EH (cell line): Measurements from ENCODE around the gene CACNA1H.
"Not testable (repeated sequence)": the region's sequence is repeated elsewhere in the genome, so short reads cannot be mapped to it uniquely, and the experiment has no call there.

Source experiments
- DNase-seq: peaks from one replicate; pipeline ENCODE4 v3.0.0-alpha.2; 2015; ENCODE audit warnings: low read depth

CACNA1H gene

DNA sequence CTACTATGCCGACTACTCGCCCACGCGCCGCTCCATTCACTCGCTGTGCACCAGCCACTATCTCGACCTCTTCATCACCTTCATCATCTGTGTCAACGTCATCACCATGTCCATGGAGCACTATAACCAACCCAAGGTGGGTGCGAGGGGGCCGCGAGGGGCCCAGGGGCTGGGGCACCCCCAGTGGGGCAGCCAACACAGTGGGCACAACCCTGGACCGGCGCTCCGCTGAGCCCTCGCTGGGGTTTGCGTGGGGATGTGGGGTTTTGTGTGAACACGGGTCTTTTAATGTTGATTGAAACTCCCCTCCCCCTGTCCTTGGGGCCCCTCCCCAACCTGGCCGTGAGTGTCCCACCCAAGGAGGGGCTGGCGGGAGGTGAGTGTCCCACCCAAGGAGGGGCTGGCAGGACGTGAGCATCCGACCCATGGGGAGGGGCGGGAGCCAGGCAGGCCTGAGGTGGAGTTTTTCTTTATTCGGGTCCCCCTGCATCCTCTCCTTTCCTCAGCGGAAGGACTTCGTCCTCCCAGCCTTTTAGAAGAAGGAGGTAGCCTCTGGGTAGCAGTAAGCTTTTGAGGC, 61.0 kb downstream of the CACNA1H start:
- no peak for DNase-seq

GRCh38 chr16:1214719-1215118, 61.8 kb downstream of the CACNA1H start:
- DNase-seq: no peak

DNA sequence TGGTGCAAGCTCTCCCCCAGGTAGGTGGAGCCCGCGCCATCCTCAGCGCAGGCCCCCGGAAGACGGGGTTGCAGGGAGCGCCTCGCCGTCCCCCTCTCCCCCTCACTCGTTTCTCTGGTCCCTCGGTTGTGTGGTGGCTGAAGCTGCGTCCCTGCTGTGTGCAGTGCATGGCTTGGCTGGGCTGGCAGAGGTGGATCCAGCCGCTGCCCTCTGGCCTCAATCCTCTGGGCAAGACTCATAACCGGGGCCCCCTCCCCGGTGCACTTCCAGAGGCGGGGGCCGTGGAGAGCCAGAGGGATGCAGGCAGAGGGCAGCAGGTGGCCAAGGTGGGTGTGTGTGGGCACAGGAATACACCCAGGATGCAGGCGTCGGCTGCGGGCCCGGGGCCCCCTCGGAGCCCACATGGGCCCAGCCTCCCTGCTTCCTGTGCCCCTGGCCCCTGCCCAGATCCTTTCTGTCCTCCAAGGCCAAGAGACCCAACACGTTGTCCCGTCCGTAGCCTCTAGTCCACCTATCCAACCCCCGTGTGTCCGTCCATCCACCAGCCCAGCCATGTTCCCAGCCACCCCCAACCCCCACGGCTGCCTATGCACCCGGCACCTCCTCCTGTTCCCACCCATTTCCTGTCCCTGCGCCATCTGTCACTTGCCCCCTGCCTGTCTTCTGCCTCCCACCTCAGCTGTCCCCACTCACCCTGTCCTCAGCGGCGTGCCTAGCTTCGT, 62.8 kb downstream of the CACNA1H start:
- no peak for DNase-seq

DNA sequence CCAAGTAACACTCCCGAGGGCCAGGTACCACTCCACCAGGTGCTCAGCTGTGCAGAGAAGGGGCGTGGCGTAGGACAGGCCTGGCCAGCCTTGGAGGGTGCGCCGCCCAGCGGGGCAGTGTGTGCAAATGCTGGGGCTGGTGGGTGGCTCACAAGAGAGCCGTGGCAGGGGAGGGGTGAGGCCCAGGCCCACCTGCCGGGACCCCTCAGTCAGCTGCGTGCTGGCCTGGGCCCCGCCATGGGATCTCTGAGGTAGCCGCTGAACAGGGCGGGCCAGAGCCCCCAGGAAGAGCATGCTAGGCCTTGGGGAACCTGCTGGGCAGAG, 63.4 kb downstream of the CACNA1H start:
- DNase-seq: no peak

- DNase-seq: no peak
Measured at GRCh38 chr16:1216681-1217400, 63.9 kb downstream of the CACNA1H start.

DNA sequence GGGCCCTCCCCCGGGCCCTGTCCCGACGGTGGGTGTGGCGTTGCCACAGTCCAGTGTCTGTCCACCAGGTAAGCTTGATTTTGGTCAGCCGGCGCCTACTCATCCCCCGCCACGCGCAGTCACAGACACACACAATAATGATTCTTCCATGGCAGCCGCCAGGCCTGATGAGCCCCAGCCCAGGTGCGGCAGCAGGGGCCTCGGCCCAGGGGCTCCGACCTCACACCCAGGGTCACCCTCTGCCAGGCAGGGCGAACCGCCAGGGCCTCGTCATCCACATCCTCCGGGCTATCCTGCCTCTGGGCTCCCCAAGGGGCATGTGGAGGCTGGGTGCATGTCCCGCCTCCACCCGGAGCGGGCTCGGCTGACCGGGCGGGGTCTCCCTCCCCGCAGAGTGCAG, 64.6 kb downstream of the CACNA1H start:
- DNase-seq: no peak

DNA sequence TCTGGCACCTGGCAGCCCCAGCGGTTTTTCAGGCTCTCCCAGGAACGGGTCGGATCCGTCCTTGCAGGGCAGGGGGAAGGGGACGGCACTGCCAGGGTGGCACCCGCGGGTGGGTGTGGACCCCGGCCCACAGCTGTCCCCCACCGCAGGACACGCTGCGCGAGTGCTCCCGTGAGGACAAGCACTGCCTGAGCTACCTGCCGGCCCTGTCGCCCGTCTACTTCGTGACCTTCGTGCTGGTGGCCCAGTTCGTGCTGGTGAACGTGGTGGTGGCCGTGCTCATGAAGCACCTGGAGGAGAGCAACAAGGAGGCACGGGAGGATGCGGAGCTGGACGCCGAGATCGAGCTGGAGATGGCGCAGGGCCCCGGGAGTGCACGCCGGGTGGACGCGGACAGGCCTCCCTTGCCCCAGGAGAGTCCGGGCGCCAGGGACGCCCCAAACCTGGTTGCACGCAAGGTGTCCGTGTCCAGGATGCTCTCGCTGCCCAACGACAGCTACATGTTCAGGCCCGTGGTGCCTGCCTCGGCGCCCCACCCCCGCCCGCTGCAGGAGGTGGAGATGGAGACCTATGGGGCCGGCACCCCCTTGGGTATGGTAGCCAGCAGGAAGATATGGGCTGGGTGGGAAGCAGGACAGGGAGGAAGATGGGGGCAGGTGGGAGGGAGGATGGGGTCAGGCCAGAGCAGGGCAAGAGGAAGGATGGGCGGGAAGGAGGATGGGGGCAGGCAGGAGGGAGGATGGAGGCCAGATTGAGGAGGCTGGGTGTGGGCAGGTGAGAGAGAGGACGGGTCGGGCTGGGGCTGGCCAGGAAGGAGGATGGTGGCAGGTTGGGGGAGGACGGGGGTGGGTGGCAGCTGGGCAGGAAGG, 65.4 kb downstream of the CACNA1H start:
- no peak for DNase-seq

- DNase-seq: no peak
Measured at GRCh38 chr16:1218930-1219611, 66.2 kb downstream of the CACNA1H start.

- DNase-seq: no peak
Measured at GRCh38 chr16:1220098-1220728, 67.3 kb downstream of the CACNA1H start.

GRCh38 chr16:1220841-1221627, 68.1 kb downstream of the CACNA1H start:
- no peak for DNase-seq

DNA sequence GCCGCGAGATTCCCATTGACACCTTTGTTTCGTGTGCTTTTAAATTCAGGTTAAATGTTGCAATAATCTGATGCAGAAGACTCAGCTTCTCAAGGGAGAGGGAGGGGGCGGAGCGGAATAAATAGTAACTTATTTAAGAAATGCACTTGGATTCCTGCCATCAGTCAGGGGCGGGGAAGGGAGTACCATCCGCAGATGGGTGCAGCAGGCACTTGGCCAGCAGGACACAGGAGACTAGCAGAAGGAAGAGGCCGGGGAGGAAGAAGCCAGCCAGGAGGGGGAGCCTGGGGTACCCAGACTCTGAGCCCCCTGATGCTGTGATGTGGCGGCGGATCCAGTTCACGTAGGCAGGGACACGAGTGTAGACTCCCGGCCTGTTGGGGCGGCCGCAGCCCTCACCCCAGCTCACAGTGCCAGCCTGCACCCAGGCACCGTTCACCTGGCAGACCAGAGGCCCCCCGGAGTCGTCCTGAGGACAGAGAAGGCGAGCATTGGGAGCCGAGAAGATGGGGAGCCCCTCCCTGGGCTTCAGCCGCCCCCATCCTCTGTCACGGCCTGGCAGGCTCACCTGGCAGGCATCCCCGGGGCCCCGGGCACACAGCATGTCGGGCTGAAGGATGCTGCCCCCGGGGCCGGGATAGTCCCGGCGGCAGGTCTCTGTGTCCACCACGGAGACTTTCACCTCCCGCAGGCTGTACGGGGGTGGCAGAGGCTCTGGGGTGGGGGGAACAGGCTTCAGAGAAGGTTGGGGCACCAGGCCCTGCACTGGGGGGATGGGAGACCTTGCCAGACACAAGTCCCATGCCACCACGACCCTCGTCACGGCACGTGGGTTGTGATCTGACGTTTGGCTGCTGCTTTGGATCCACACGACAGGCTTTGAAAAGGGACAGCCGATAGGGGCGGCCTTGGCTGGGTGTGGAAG, 69.0 kb downstream of the CACNA1H start:
- no peak for DNase-seq

DNA sequence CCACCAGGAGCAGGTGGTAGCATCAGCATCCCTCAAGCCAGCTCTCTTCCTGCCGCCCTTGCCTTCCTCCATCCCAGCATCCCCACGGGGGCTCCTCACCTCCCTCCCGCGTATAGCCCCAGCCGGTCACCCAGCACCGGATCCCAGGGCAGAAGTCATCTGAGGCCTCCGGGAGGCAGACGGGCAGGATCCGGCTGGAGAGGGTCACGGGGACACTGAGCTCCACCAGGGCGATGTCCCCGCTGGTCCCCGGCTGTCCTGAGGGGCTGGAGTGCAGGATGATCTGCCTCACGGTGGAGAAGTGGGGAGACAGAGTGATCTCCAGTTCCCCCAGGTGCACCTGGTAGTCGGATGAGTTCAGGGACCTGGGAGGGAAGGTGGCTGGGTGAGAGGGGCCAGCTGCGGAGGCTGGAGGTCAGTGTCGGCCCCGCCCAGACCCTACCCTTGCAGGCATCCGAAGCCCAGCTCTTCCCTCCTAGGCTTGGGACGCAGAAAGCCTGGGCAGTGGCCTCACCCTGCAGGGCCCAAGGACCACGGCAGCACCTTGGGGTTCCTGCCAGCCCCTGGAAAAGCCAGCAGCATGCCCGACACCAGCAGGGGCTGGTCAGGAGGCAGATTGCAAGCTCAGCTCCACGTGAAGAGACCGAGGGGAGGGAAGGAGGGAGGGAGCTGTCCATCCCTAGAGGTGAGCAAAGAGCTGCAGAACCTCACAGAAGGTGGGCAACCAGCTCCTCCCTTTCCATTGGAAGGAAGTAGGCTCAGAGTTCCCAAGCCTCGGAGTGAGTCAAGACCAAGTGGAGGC, 69.8 kb downstream of the CACNA1H start:
- no peak for DNase-seq

GRCh38 chr16:1223355-1224214, 70.7 kb downstream of the CACNA1H start:
- DNase-seq: no peak

DNA sequence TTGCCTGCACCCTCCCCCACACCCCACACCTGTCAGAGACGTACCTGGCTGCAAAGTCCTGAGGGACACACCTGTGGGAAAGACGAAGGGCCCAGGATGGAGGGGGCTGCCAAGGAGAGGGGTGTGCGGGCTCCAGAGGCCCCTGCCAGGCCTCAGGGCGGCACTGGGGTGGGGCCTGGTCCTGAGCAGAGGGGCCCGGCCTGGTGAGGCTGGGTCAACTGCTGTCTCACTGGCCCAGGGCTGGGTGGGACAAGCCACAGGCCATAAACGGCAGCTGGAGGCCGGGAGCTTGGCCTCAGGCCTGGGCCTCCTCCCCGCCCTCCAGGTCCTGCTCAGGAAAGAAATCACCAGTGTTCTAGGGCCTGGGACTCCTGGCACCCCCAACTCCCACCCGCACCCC, 71.7 kb downstream of the CACNA1H start:
- no peak for DNase-seq

- no peak for DNase-seq
Measured at GRCh38 chr16:1225051-1225451, 72.1 kb downstream of the CACNA1H start, which contains the start of gene TPSG1. Gene TPSG1 (minus strand): TSS chr16:1225268. CDS start chr16:1225252, 16 bp downstream.

- DNase-seq: not testable (repeated sequence)
Measured at GRCh38 chr16:1225728-1226311, 72.9 kb downstream of the CACNA1H start.

DNA sequence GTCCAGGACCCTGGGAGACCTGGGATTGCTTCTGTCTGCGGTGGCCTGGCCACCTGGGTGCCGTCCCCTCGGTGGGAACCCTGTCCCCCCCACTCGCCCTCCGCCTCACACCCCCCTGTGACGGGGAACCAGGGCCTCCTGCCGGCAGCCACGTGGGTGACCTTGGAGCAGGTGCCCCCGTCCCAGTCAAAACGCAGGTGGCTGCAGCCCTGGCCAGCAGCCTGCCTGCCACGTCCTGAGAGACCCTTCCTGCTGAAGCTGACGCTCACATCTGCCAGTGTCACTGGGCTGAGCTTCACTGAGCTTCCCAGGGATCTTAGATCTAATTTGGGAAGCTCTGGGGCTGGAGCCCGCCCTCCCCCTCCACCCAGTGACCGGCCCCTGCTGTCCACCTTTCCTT, 73.8 kb downstream of the CACNA1H start:
- not testable (repeated sequence) for DNase-seq
